Mesendoderm (in vitro differentiated cells): ENCODE measurements around the gene OR7E24. TPM values are rescaled to one million over a fixed set of nuclear protein-coding genes. Genes with fewer than 3 reads are reported as not detected.
A peak's percentile ranks its signal among the peaks of the same experiment; 100 is the strongest.
"Not testable (repeated sequence)": the region's sequence is repeated elsewhere in the genome, so short reads cannot be mapped to it uniquely, and the experiment has no call there.

Source experiments
- DNase-seq: peaks from one replicate; pipeline ENCODE4 v3.0.0; 2013
- H2AK5ac ChIP-seq: 2 replicates; pipeline ENCODE4 v1.6.1; 2013; ENCODE audit warnings: low read length, inconsistent platforms
- H2BK120ac ChIP-seq: 2 replicates; pipeline ENCODE4 v1.6.1; 2013; ENCODE audit warnings: low read depth, mild to moderate bottlenecking, low read length, moderate library complexity, mixed read lengths
- H2BK15ac ChIP-seq: replicated peaks from 2 replicates; pipeline ENCODE4 v1.6.1; 2013; ENCODE audit warnings: low read depth, mild to moderate bottlenecking, moderate library complexity
- H2BK5ac ChIP-seq: 2 replicates; pipeline ENCODE4 v1.6.1; 2013; ENCODE audit warnings: low read length, inconsistent platforms
- H3K18ac ChIP-seq: 2 replicates; pipeline ENCODE4 v1.6.1; 2013; ENCODE audit warnings: mild to moderate bottlenecking, low read length, mixed read lengths
- H3K23ac ChIP-seq: one replicate; pipeline ENCODE4 v1.6.1; 2013; ENCODE audit warnings: low read length
- H3K27ac ChIP-seq: 2 replicates; pipeline ENCODE4 v1.5.1; 2013; ENCODE audit warnings: low read depth, mild to moderate bottlenecking, inconsistent platforms, low read length, moderate library complexity
- H3K27me3 ChIP-seq: 2 replicates; pipeline ENCODE4 v1.6.1; 2013; ENCODE audit warnings: low read length, control low read depth, mild to moderate bottlenecking, inconsistent platforms; ENCODE audit not compliant: insufficient read depth, poor library complexity
- H3K36me3 ChIP-seq: 2 replicates; pipeline ENCODE4 v1.6.1; 2013; ENCODE audit warnings: low read length, inconsistent platforms; ENCODE audit not compliant: control insufficient read depth, insufficient read depth
- H3K4ac ChIP-seq: one replicate; pipeline ENCODE4 v1.6.1; 2013; ENCODE audit warnings: low read depth, mild to moderate bottlenecking, low read length, moderate library complexity
- H3K4me1 ChIP-seq: 2 replicates; pipeline ENCODE4 v1.6.1; 2013; ENCODE audit warnings: low read depth, low read length, inconsistent platforms; ENCODE audit not compliant: control insufficient read depth
- H3K4me2 ChIP-seq: 2 replicates; pipeline ENCODE4 v1.6.1; 2013; ENCODE audit warnings: low read length
- H3K4me3 ChIP-seq: 2 replicates; pipeline ENCODE4 v1.5.1; 2013; ENCODE audit warnings: mild to moderate bottlenecking, low read length
- H3K56ac ChIP-seq: one replicate; pipeline ENCODE4 v1.6.1; 2013; ENCODE audit warnings: low read length
- H3K79me1 ChIP-seq: 2 replicates; pipeline ENCODE4 v1.6.1; 2013; ENCODE audit warnings: low read length, inconsistent platforms
- H3K79me2 ChIP-seq: 2 replicates; pipeline ENCODE4 v1.6.1; 2013; ENCODE audit warnings: mild to moderate bottlenecking, low read length; ENCODE audit not compliant: control insufficient read depth, insufficient read depth
- H3K9ac ChIP-seq: 2 replicates; pipeline ENCODE4 v1.6.1; 2013; ENCODE audit warnings: low read length, inconsistent platforms
- H4K5ac ChIP-seq: one replicate; pipeline ENCODE4 v1.6.1; 2013; ENCODE audit warnings: low read length
- H4K8ac ChIP-seq: one replicate; pipeline ENCODE4 v1.6.1; 2013; ENCODE audit warnings: low read depth, mild to moderate bottlenecking, control low read depth, low read length, moderate library complexity
- WGBS: extraction: QIAGEN DNeasy Blood & Tissue Kit; methylation state at CpG from one replicate; pipeline ENCODE4 v1.1.7; 2013; ENCODE audit warnings: low lambda C conversion rate, missing lambda C conversion rate; ENCODE audit not compliant: insufficient coverage; ENCODE audit errors: extremely low coverage; 5-methylcytosine and 5-hydroxymethylcytosine counted together
- polyA plus RNA-seq, 2 experiments: library from polyadenylated mRNA; stranded (reverse); fragments of 200-250 nt; gene quantifications; one replicate each; pipeline ENCODE4 v1.2.3, GENCODE V29; 2013

The OR7E24 gene
- not detected for polyA plus RNA-seq (2013, experiment 1 of 2)
- not detected for polyA plus RNA-seq (2013, experiment 2 of 2)

GRCh38 chr19:9250630-9251029 is at the start of gene OR7E24:
OR7E24 (plus strand) TSS chr19:9250930; CDS start chr19:9251044, 114 bp downstream.
- H3K4me1 ChIP-seq: no peaks in the 10 kb centered on the region
- no peak within 1 kb of the TSS for H3K4me3 ChIP-seq
- no peak within 1 kb of the TSS for H2BK15ac ChIP-seq
- no peak within 1 kb of the TSS for H3K56ac ChIP-seq
- no peaks in the 10 kb centered on the region for H3K79me1 ChIP-seq
- H4K5ac ChIP-seq: no peak within 1 kb of the TSS
- no peaks in the 10 kb centered on the region for H3K27me3 ChIP-seq
- no peak within 1 kb of the TSS for H2BK120ac ChIP-seq
- no peak within 1 kb of the TSS for H3K4ac ChIP-seq
- H3K23ac ChIP-seq: no peak within 1 kb of the TSS
- H4K8ac ChIP-seq: no peak within 1 kb of the TSS
- no peak within 1 kb of the TSS for H2BK5ac ChIP-seq
- H3K27ac ChIP-seq: no peak within 1 kb of the TSS
- H3K79me2 ChIP-seq: no peaks in the 10 kb centered on the region
- no peak within 1 kb of the TSS for H3K9ac ChIP-seq
- no peak within 1 kb of the TSS for H2AK5ac ChIP-seq
- no peak within 1 kb of the TSS for H3K18ac ChIP-seq
- no peak for DNase-seq
- no CpG with 5 or more reads among the region's 1 CpG for WGBS
- no peak within 1 kb of the TSS for H3K4me2 ChIP-seq
- H3K36me3 ChIP-seq: no peaks in the 10 kb centered on the region

GRCh38 chr19:9205501-9206113 is 45.1 kb upstream of the OR7E24 start:
- no peaks in the 10 kb centered on the region for H3K36me3 ChIP-seq
- no peak overlapping the region for H2BK120ac ChIP-seq
- H2BK5ac ChIP-seq: no peak overlapping the region
- H3K4me3 ChIP-seq: no peak overlapping the region
- no peak overlapping the region for H3K56ac ChIP-seq
- no peaks in the 10 kb centered on the region for H3K4me1 ChIP-seq
- no peak overlapping the region for H3K4me2 ChIP-seq
- no peaks in the 10 kb centered on the region for H3K79me1 ChIP-seq
- H3K79me2 ChIP-seq: no peaks in the 10 kb centered on the region
- no peak overlapping the region for H2AK5ac ChIP-seq
- WGBS: no CpG with 5 or more reads among the region's 13 CpGs
- no peak overlapping the region for H3K23ac ChIP-seq
- no peak overlapping the region for H4K8ac ChIP-seq
- H3K27me3 ChIP-seq: no peaks in the 10 kb centered on the region
- no peak overlapping the region for H4K5ac ChIP-seq
- H2BK15ac ChIP-seq: no peak overlapping the region
- peak; percentile 68 for DNase-seq
- no peak overlapping the region for H3K27ac ChIP-seq
- no peak overlapping the region for H3K9ac ChIP-seq
- H3K4ac ChIP-seq: no peak overlapping the region
- H3K18ac ChIP-seq: no peak overlapping the region

GRCh38 chr19:9219489-9219888 is 31.2 kb upstream of the OR7E24 start, which contains the start of gene OR7D4:
OR7D4 (minus strand) TSS chr19:9219589; CDS start chr19:9214837, 4,752 bp downstream.
- no peak for DNase-seq

GRCh38 chr19:9251236-9251635 is 506 bp downstream of the OR7E24 start:
- Histone ChIP-seq H3K79me1 (no peaks in the 10 kb centered on the region), H3K79me2 (no peaks in the 10 kb centered on the region), H3K56ac (no peak overlapping the region), H3K4me2 (no peak overlapping the region), H3K18ac (no peak overlapping the region), H4K5ac (no peak overlapping the region), H3K27me3 (no peaks in the 10 kb centered on the region), H3K27ac (no peak overlapping the region), H2BK120ac (no peak overlapping the region), H3K36me3 (no peaks in the 10 kb centered on the region), H3K23ac (no peak overlapping the region), H2BK5ac (no peak overlapping the region), H3K4me3 (no peak overlapping the region), H3K9ac (no peak overlapping the region), H2BK15ac (no peak overlapping the region), H2AK5ac (no peak overlapping the region), H3K4ac (no peak overlapping the region), H4K8ac (no peak overlapping the region), H3K4me1 (no peaks in the 10 kb centered on the region)
- WGBS: no CpG with 5 or more reads among the region's 5 CpGs
- DNase-seq: no peak

More at GRCh38 chr19:9219489-9219888, 31.2 kb upstream of the OR7E24 start, which contains the start of gene OR7D4:
- no peaks in the 10 kb centered on the region for H3K4me1 ChIP-seq
- no peak within 1 kb of the TSS for H2BK5ac ChIP-seq
- H3K9ac ChIP-seq: no peak within 1 kb of the TSS
- no peak within 1 kb of the TSS for H3K56ac ChIP-seq
- no peak within 1 kb of the TSS for H2BK120ac ChIP-seq
- H3K27ac ChIP-seq: no peak within 1 kb of the TSS
- no peak within 1 kb of the TSS for H4K5ac ChIP-seq
- no peak within 1 kb of the TSS for H3K4me2 ChIP-seq
- no peaks in the 10 kb centered on the region for H3K27me3 ChIP-seq
- no peaks in the 10 kb centered on the region for H3K79me2 ChIP-seq
- H3K79me1 ChIP-seq: no peaks in the 10 kb centered on the region
- no peak within 1 kb of the TSS for H4K8ac ChIP-seq
- H3K36me3 ChIP-seq: no peaks in the 10 kb centered on the region
- H3K18ac ChIP-seq: no peak within 1 kb of the TSS
- no peak within 1 kb of the TSS for H2BK15ac ChIP-seq
- WGBS: no CpG with 5 or more reads among the region's 3 CpGs
- no peak within 1 kb of the TSS for H3K4me3 ChIP-seq
- H2AK5ac ChIP-seq: no peak within 1 kb of the TSS
- no peak within 1 kb of the TSS for H3K23ac ChIP-seq
- no peak within 1 kb of the TSS for H3K4ac ChIP-seq

GRCh38 chr19:9283485-9283884 is 32.8 kb downstream of the OR7E24 start:
- WGBS: no CpG with 5 or more reads among the region's 38 CpGs

More at GRCh38 chr19:9283485-9283884, 32.8 kb downstream of the OR7E24 start:
- H3K23ac ChIP-seq, H3K4me3 ChIP-seq, H3K4me2 ChIP-seq, H2BK5ac ChIP-seq, H2BK120ac ChIP-seq, H4K5ac ChIP-seq, H3K9ac ChIP-seq, H2AK5ac ChIP-seq, H3K4ac ChIP-seq, H3K79me1 ChIP-seq, H4K8ac ChIP-seq, H3K36me3 ChIP-seq, H3K18ac ChIP-seq, H3K56ac ChIP-seq, H2BK15ac ChIP-seq, H3K4me1 ChIP-seq, DNase-seq, H3K27ac ChIP-seq, H3K27me3 ChIP-seq, H3K79me2 ChIP-seq: not testable (repeated sequence)
